Measurements from ENCODE around the gene SLC51B.
"Not testable (repeated sequence)": the region's sequence is repeated elsewhere in the genome, so short reads cannot be mapped to it uniquely, and the experiment has no call there.

The SLC51B gene

DNA sequence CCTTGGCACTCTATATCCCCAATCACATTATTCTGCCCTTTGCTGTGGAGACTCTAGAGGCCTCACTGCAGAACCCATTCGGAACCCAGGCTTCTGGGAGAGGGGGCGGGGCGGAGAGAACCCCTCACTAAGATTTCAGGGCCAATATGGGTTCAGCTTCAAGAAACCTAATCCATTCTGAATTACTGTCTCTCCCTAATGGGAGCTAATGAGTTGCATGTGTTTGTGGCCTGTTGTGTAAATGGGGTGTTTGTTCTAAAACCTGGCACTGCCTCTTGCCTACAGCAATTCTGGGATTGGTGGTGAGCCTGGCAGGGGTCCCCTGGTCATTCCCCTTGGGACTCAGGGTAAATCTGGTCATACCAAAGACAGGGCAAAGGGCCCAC is 23.2 kb downstream of the SLC51B start:
- DNase-seq (ENCODE audit: extremely low spot score), result no peak
- no peak for TF ChIP-seq NFRKB (IDR thresholded peaks at IDR 0.05)
- no peak for TF ChIP-seq FOXK2 (IDR thresholded peaks at IDR 0.05)
- TF ChIP-seq ZNF384 (IDR thresholded peaks at IDR 0.05), result no peak
- TF ChIP-seq SUZ12 (IDR thresholded peaks at IDR 0.05), result no peak
- TF ChIP-seq L3MBTL2 (conservative IDR thresholded peaks at IDR 0.05), result no peak
- no peak for TF ChIP-seq TARDBP (IDR thresholded peaks at IDR 0.05)
- no peak for TF ChIP-seq LEF1 (IDR thresholded peaks at IDR 0.05; ENCODE audit: borderline replicate concordance)
- TF ChIP-seq ARNT (IDR thresholded peaks at IDR 0.05), result no peak
- TF ChIP-seq HDGF (IDR thresholded peaks at IDR 0.05; ENCODE audit: borderline replicate concordance), result no peak
- no peak for TF ChIP-seq SP1 (IDR thresholded peaks at IDR 0.05)
- no peak for TF ChIP-seq ELF4 (IDR thresholded peaks at IDR 0.05)
- TF ChIP-seq FOXA1 (IDR thresholded peaks at IDR 0.05), result no peak
- no peak for TF ChIP-seq FOXM1 (IDR thresholded peaks at IDR 0.05; ENCODE audit: borderline replicate concordance)
- TF ChIP-seq CTBP1 (IDR thresholded peaks at IDR 0.05; ENCODE audit: borderline replicate concordance), result no peak
- ChIA-PET POLR2A (no interaction called here), CTCF (no interaction called here)

DNA sequence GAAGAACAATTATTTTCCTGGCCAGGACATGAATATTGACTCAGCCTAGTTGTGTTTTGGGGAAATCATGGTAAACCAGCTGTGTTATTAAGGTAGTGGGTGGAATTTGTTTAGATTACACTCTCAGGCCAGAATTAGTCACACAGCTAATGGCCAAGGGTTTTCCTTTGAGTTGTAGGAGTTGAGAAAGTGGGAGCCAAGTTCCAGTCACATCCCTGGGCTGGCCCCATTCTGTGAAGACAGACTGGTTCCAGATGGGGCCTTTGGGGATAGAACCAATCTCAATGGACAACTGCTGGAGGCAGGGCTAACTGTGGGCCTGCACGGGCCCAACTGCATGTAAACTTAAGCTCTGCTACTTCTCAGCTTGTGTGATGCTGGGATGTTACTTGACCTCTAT is 24.0 kb downstream of the SLC51B start:
- TF ChIP-seq FOXK2 (IDR thresholded peaks at IDR 0.05), result no peak
- TF ChIP-seq PKNOX1 (IDR thresholded peaks at IDR 0.05), result no peak
- ChIA-PET CTCF (no interaction called here), POLR2A (interaction anchor here (0.9 to 1.6 kb wide), 2 partner anchors 9 to 235 kb away, joined by 3 to 4 read pairs; partner anchors contain the start of gene RNU5B-1)
- no peak for DNase-seq (ENCODE audit: extremely low spot score)

DNA sequence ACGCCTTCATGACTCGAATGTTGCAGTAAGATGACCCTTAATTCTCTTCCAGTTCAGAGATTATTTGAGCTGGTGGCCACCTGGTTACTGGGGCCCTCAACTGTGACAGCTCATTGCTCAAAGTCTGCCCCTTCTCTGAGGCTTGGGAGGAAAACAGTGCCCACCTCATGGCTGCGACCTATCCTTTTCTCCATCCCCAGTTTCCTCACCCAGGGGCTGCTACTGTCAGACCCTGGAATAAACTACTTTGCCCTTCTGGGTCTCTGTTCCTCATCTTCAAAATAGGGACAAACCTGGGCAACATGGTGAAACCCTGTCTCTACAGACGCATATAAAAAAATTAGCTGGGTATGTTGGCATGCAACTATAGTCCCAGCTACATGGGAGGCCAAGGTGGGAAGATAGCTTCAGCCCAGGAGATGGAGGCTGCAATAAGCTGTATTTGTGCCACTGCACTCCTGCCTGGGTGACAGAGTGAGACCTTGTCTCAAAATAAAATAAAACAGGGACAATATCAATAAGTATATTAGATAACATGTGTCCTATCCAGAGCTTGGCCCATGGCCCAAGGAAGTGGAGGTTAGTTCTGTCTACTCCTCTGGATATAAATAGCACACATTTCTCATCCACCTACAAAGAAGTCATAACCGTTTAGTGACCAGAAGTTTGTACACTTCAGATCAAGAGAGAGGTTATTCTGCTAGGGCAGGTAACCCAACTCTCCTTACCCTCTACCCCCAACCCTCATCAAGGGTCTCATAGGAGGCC is 24.8 kb downstream of the SLC51B start:
- no peak for DNase-seq (ENCODE audit: extremely low spot score)
- ChIA-PET CTCF (no interaction called here), POLR2A (interaction anchor here (0.9 to 1.6 kb wide), 2 partner anchors 9 to 235 kb away, joined by 3 to 4 read pairs; partner anchors contain the start of gene RNU5B-1)
- TF ChIP-seq ELF4 (IDR thresholded peaks at IDR 0.05) (no peak), CTBP1 (IDR thresholded peaks at IDR 0.05; ENCODE audit: borderline replicate concordance) (no peak), FOXK2 (IDR thresholded peaks at IDR 0.05) (no peak), TARDBP (IDR thresholded peaks at IDR 0.05) (no peak), NFRKB (IDR thresholded peaks at IDR 0.05) (no peak), SUZ12 (IDR thresholded peaks at IDR 0.05) (no peak), LEF1 (IDR thresholded peaks at IDR 0.05; ENCODE audit: borderline replicate concordance) (no peak), BHLHE40 (IDR thresholded peaks at IDR 0.05; ENCODE audit: borderline replicate concordance) (no peak), L3MBTL2 (conservative IDR thresholded peaks at IDR 0.05) (no peak), HDGF (IDR thresholded peaks at IDR 0.05; ENCODE audit: borderline replicate concordance) (no peak), ARNT (IDR thresholded peaks at IDR 0.05) (no peak), FOXA1 (IDR thresholded peaks at IDR 0.05) (no peak)

DNA sequence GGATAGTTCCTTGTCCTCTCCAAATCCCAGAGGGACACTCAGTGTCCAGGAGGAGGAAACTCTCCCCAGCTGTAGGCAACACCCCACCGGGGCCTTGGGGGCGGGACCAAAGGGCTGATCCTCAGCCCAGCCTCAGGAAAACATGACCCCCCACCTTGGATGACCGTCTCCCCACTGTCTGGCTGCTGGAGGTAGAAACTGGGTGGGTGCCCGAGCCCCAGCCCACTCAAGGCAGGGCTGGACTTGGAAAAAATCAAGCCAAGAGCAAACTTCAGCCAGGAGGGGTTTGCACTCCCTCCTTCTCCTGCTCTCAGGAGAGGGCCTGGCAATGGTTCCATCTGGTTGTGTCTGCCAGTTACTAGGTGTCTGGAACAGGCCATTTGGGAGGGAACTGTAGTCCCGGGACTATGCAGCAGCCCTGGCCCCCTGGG is 26.2 kb downstream of the SLC51B start:
- CTCF ChIA-PET, result no interaction called here
- TF ChIP-seq HDGF (IDR thresholded peaks at IDR 0.05; ENCODE audit: borderline replicate concordance) (no peak), ARNT (IDR thresholded peaks at IDR 0.05) (no peak), L3MBTL2 (conservative IDR thresholded peaks at IDR 0.05) (no peak), PKNOX1 (IDR thresholded peaks at IDR 0.05) (no peak), LEF1 (IDR thresholded peaks at IDR 0.05; ENCODE audit: borderline replicate concordance) (no peak), TARDBP (IDR thresholded peaks at IDR 0.05) (no peak), ELF4 (IDR thresholded peaks at IDR 0.05) (no peak), SUZ12 (IDR thresholded peaks at IDR 0.05) (no peak), BHLHE40 (IDR thresholded peaks at IDR 0.05; ENCODE audit: borderline replicate concordance) (no peak), FOXK2 (IDR thresholded peaks at IDR 0.05) (no peak), ZNF384 (IDR thresholded peaks at IDR 0.05) (no peak), NFRKB (IDR thresholded peaks at IDR 0.05) (no peak), SP1 (IDR thresholded peaks at IDR 0.05) (no peak), FOXA1 (IDR thresholded peaks at IDR 0.05) (no peak), CTBP1 (IDR thresholded peaks at IDR 0.05; ENCODE audit: borderline replicate concordance) (no peak), FOXM1 (IDR thresholded peaks at IDR 0.05; ENCODE audit: borderline replicate concordance) (no peak)
- POLR2A ChIA-PET, result no interaction called here
- DNase-seq (ENCODE audit: extremely low spot score), result no peak

GRCh38 chr15:65072027-65072426 is 26.8 kb downstream of the SLC51B start:
- ChIA-PET POLR2A (no interaction called here), CTCF (no interaction called here)
- no peak for TF ChIP-seq HDGF (IDR thresholded peaks at IDR 0.05; ENCODE audit: borderline replicate concordance)
- no peak for TF ChIP-seq BHLHE40 (IDR thresholded peaks at IDR 0.05; ENCODE audit: borderline replicate concordance)
- no peak for TF ChIP-seq PKNOX1 (IDR thresholded peaks at IDR 0.05)
- no peak for TF ChIP-seq NFRKB (IDR thresholded peaks at IDR 0.05)
- no peak for TF ChIP-seq ARNT (IDR thresholded peaks at IDR 0.05)
- no peak for TF ChIP-seq FOXK2 (IDR thresholded peaks at IDR 0.05)
- TF ChIP-seq ELF4 (IDR thresholded peaks at IDR 0.05), result no peak
- TF ChIP-seq LEF1 (IDR thresholded peaks at IDR 0.05; ENCODE audit: borderline replicate concordance), result no peak
- no peak for TF ChIP-seq SUZ12 (IDR thresholded peaks at IDR 0.05)
- TF ChIP-seq TARDBP (IDR thresholded peaks at IDR 0.05), result no peak
- no peak for TF ChIP-seq SP1 (IDR thresholded peaks at IDR 0.05)
- TF ChIP-seq ZNF384 (IDR thresholded peaks at IDR 0.05), result no peak
- no peak for TF ChIP-seq FOXA1 (IDR thresholded peaks at IDR 0.05)
- TF ChIP-seq CTBP1 (IDR thresholded peaks at IDR 0.05; ENCODE audit: borderline replicate concordance), result no peak
- TF ChIP-seq L3MBTL2 (conservative IDR thresholded peaks at IDR 0.05), result no peak
- no peak for TF ChIP-seq FOXM1 (IDR thresholded peaks at IDR 0.05; ENCODE audit: borderline replicate concordance)
- DNase-seq (ENCODE audit: extremely low spot score), result no peak

GRCh38 chr15:65072617-65073016 is 27.4 kb downstream of the SLC51B start:
- DNase-seq (ENCODE audit: extremely low spot score), result no peak
- CTCF ChIA-PET, result no interaction called here
- POLR2A ChIA-PET, result no interaction called here
- TF ChIP-seq NFRKB (IDR thresholded peaks at IDR 0.05) (no peak), TARDBP (IDR thresholded peaks at IDR 0.05) (no peak), BHLHE40 (IDR thresholded peaks at IDR 0.05; ENCODE audit: borderline replicate concordance) (no peak), SP1 (IDR thresholded peaks at IDR 0.05) (no peak)

- POLR2A ChIA-PET; DNase-seq (ENCODE audit: extremely low spot score): not testable (repeated sequence)
- CTCF ChIA-PET, result interaction anchor here (1.2 kb wide), 1 partner anchor 27 kb away, joined by 5 read pairs; no protein-coding TSS in a partner anchor
Measured at GRCh38 chr15:65074946-65075345, 29.8 kb downstream of the SLC51B start.

DNA sequence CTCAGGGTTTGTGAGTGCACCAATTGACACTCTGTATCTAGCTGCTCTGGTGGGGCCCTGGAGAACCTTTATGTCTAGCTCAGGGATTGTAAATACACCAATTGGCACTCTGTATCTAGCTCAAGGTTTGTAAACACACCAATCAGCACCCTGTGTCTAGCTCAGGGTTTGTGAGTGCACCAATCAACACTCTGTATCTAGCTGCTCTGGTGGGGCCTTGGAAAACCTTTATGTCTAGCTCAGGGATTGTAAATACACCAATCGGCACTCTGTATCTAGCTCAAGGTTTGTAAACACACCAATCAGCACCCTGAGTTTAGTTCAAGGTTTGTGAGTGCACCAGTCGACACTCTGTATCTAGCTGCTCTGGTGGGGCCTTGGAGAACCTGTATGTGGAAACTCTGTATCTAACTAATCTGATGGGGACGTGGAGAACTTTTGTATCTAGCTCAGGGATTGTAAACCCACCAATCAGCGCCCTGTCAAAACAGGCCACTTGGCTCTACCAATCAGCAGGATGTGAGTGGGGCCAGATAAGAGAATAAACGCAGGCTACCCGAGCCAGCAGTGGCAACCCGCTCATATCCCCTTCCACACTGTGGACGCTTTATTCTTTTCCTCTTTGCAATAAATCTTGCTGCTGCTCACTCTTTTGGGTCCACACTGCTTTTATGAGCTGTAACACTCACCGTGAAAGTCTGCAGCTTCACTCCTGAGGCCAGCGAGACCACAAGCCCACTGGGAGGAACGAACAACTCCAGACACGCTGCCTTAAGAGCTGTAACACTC is 30.6 kb downstream of the SLC51B start:
- CTCF ChIA-PET; POLR2A ChIA-PET; DNase-seq (ENCODE audit: extremely low spot score): not testable (repeated sequence)

All from HEK293T (cell line).